GM21825 (cell line): ENCODE measurements around the gene NTRK2.

Experiments
- ATAC-seq: cut with Tn5 transposase; IDR thresholded peaks from one replicate; pipeline ENCODE4 v1.9.1; 2021; ENCODE audit warnings: mild to moderate bottlenecking, moderate library complexity; ENCODE audit not compliant: unreplicated experiment

Gene NTRK2

GRCh38 chr9:84669288-84670137, at the start of gene NTRK2:
Gene NTRK2 (plus strand): TSS chr9:84669729. CDS start chr9:84670749, 1,020 bp downstream.
- ATAC-seq, result no peak

GRCh38 chr9:84620338-84620737, 49.2 kb upstream of the NTRK2 start:
- ATAC-seq, result no peak

GRCh38 chr9:84621811-84622210, 47.7 kb upstream of the NTRK2 start:
- ATAC-seq, result no peak

- no peak for ATAC-seq
Observed at GRCh38 chr9:84622981-84623380, 46.5 kb upstream of the NTRK2 start.

GRCh38 chr9:84636436-84636835, 33.1 kb upstream of the NTRK2 start:
- no peak for ATAC-seq

GRCh38 chr9:84642553-84643141, 26.9 kb upstream of the NTRK2 start:
- ATAC-seq, result no peak

- ATAC-seq, result no peak
Observed at GRCh38 chr9:84647699-84648098, 21.8 kb upstream of the NTRK2 start.

GRCh38 chr9:84652496-84653120, 16.9 kb upstream of the NTRK2 start:
- no peak for ATAC-seq

- ATAC-seq, result no peak
Observed at GRCh38 chr9:84655447-84655846, 14.1 kb upstream of the NTRK2 start.

GRCh38 chr9:84659313-84659712, 10.2 kb upstream of the NTRK2 start:
- no peak for ATAC-seq

GRCh38 chr9:84659773-84660172, 9.8 kb upstream of the NTRK2 start:
- no peak for ATAC-seq

- no peak for ATAC-seq
Observed at GRCh38 chr9:84667571-84668195, 1.8 kb upstream of the NTRK2 start.

GRCh38 chr9:84668196-84669012, 1.1 kb upstream of the NTRK2 start:
- peak; percentile 69 for ATAC-seq

GRCh38 chr9:84669013-84669287, 579 bp upstream of the NTRK2 start:
- no peak for ATAC-seq

- ATAC-seq, result no peak
Observed at GRCh38 chr9:84670138-84671041, 861 bp downstream of the NTRK2 start.

GRCh38 chr9:84671586-84672521, 2.3 kb downstream of the NTRK2 start:
- no peak for ATAC-seq

- no peak for ATAC-seq
Observed at GRCh38 chr9:84673806-84674205, 4.3 kb downstream of the NTRK2 start.

GRCh38 chr9:84677080-84677479, 7.6 kb downstream of the NTRK2 start:
- no peak for ATAC-seq

- no peak for ATAC-seq
Observed at GRCh38 chr9:84679571-84679970, 10.0 kb downstream of the NTRK2 start.
